ENCODE data around the gene BPIFB2.

DNA sequence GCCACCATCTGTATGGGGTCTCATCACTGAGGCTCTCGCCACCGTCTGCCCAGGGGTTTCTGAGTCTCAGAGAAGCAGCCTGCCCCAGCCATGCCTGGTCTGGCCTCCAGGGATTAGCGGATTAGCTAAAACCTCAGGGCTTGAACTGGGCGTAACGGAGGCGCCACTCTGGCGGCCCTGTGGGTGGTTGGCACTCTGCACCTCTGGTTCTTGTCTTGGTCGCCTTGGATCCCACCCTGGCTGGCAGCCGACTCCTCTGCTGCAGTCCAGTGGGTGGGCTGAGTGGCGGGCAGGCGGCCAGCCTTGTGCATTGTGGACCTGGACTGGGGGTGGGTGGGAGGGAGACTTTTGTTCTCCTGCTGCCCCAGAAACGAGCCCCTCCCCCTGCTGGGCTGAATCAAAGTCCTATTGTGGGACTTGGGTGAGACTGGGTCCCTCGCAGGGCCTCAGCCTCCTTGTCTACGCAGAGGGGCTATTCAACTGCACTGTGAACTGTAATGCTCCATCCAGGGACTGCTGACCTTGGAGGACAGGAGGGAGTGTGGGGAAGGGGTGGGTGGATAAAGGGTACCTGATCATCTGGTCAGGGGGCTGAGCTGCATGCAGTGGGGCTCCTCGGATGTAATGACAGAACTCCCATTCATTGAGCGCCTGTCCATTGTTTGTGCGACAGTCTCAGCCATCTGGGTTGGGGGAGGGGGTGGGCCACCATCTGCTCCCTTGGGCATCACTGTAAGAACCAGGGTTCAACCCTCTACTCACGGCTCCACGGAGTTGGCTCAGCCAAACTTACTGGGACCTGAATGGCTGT is 27.2 kb upstream of the BPIFB2 start:
- no peak for TF ChIP-seq SP1 (IDR thresholded peaks at IDR 0.05)
- TF ChIP-seq, protein P1, sequence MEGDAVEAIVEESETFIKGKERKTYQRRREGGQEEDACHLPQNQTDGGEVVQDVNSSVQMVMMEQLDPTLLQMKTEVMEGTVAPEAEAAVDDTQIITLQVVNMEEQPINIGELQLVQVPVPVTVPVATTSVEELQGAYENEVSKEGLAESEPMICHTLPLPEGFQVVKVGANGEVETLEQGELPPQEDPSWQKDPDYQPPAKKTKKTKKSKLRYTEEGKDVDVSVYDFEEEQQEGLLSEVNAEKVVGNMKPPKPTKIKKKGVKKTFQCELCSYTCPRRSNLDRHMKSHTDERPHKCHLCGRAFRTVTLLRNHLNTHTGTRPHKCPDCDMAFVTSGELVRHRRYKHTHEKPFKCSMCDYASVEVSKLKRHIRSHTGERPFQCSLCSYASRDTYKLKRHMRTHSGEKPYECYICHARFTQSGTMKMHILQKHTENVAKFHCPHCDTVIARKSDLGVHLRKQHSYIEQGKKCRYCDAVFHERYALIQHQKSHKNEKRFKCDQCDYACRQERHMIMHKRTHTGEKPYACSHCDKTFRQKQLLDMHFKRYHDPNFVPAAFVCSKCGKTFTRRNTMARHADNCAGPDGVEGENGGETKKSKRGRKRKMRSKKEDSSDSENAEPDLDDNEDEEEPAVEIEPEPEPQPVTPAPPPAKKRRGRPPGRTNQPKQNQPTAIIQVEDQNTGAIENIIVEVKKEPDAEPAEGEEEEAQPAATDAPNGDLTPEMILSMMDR (IDR thresholded peaks at IDR 0.05; ENCODE audit: low read depth, low read length, missing input control) = no peak
- no peak for TF ChIP-seq GABPA (IDR thresholded peaks at IDR 0.05 in 1 of 2, conservative IDR thresholded peaks at IDR 0.05 in 1 of 2)
- TF ChIP-seq, protein P2, sequence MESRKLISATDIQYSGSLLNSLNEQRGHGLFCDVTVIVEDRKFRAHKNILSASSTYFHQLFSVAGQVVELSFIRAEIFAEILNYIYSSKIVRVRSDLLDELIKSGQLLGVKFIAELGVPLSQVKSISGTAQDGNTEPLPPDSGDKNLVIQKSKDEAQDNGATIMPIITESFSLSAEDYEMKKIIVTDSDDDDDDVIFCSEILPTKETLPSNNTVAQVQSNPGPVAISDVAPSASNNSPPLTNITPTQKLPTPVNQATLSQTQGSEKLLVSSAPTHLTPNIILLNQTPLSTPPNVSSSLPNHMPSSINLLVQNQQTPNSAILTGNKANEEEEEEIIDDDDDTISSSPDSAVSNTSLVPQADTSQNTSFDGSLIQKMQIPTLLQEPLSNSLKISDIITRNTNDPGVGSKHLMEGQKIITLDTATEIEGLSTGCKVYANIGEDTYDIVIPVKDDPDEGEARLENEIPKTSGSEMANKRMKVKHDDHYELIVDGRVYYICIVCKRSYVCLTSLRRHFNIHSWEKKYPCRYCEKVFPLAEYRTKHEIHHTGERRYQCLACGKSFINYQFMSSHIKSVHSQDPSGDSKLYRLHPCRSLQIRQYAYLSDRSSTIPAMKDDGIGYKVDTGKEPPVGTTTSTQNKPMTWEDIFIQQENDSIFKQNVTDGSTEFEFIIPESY (IDR thresholded peaks at IDR 0.05) = no peak
- TF ChIP-seq TAF1 (conservative IDR thresholded peaks at IDR 0.05) = no peak
- no peak for TF ChIP-seq JUND (IDR thresholded peaks at IDR 0.05)
- TF ChIP-seq, protein P3, sequence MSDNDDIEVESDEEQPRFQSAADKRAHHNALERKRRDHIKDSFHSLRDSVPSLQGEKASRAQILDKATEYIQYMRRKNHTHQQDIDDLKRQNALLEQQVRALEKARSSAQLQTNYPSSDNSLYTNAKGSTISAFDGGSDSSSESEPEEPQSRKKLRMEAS (IDR thresholded peaks at IDR 0.05) = no peak
- TF ChIP-seq, protein P4, sequence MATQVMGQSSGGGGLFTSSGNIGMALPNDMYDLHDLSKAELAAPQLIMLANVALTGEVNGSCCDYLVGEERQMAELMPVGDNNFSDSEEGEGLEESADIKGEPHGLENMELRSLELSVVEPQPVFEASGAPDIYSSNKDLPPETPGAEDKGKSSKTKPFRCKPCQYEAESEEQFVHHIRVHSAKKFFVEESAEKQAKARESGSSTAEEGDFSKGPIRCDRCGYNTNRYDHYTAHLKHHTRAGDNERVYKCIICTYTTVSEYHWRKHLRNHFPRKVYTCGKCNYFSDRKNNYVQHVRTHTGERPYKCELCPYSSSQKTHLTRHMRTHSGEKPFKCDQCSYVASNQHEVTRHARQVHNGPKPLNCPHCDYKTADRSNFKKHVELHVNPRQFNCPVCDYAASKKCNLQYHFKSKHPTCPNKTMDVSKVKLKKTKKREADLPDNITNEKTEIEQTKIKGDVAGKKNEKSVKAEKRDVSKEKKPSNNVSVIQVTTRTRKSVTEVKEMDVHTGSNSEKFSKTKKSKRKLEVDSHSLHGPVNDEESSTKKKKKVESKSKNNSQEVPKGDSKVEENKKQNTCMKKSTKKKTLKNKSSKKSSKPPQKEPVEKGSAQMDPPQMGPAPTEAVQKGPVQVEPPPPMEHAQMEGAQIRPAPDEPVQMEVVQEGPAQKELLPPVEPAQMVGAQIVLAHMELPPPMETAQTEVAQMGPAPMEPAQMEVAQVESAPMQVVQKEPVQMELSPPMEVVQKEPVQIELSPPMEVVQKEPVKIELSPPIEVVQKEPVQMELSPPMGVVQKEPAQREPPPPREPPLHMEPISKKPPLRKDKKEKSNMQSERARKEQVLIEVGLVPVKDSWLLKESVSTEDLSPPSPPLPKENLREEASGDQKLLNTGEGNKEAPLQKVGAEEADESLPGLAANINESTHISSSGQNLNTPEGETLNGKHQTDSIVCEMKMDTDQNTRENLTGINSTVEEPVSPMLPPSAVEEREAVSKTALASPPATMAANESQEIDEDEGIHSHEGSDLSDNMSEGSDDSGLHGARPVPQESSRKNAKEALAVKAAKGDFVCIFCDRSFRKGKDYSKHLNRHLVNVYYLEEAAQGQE (IDR thresholded peaks at IDR 0.05) = no peak
- TF ChIP-seq RAD21 (IDR thresholded peaks at IDR 0.05) = no peak
- TF ChIP-seq YY1 (IDR thresholded peaks at IDR 0.05) = no peak

Measured in liver (tissue), 3 donors.